Measurements from ENCODE around the gene PIGS.

DNA sequence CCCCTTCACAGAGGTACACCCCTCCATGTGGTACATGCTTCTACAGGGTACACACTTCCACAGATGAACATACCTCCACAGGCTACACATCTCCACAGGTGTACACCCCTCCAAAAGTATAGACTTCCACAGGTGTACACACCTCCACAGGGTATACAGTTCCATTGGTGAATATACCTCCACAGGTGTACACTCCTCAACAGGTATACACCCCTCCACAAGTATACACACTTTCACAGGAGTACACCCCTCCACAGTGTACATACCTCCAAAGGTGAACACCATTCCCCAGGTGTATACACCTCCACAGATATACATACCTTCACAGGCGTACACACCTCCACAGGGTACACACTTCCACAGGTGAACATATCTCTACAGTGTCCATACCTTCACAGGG lies 55.8 kb downstream of the PIGS start:
- TF ChIP-seq CTCF (conservative IDR thresholded peaks at IDR 0.05): no peak
- TF ChIP-seq ZFX (IDR thresholded peaks at IDR 0.05): no peak

Measured in C4-2B (cell line).